GM21360 (cell line): ENCODE measurements around the gene IAH1.

Experiments
- ATAC-seq: cut with Tn5 transposase; IDR thresholded peaks from one replicate; pipeline ENCODE4 v1.9.1; 2021; ENCODE audit warnings: mild to moderate bottlenecking, moderate library complexity; ENCODE audit not compliant: unreplicated experiment

The IAH1 gene

DNA sequence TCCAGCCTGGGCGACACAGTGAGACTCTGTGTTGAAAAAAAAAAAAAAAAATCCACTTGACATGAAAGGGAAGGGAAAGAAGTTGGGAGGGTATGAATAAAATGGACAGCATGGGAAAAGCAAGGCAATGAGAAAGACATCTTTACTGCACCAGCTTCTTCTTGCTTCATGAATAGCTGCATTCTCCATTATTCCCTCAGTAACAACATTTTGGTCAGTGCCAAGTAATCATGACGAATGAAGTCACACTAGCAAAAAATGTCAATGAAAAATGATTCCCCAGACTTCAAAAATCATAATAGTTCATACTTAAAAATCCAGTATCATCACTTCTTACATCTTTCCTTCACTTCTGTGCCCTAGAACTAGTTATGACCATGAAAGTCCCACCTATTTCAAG lies 50.9 kb downstream of the IAH1 start:
- no peak for ATAC-seq

GRCh38 chr2:9527995-9528787 lies 53.8 kb downstream of the IAH1 start:
- ATAC-seq, result no peak

GRCh38 chr2:9532421-9532820 lies 58.1 kb downstream of the IAH1 start:
- no peak for ATAC-seq

DNA sequence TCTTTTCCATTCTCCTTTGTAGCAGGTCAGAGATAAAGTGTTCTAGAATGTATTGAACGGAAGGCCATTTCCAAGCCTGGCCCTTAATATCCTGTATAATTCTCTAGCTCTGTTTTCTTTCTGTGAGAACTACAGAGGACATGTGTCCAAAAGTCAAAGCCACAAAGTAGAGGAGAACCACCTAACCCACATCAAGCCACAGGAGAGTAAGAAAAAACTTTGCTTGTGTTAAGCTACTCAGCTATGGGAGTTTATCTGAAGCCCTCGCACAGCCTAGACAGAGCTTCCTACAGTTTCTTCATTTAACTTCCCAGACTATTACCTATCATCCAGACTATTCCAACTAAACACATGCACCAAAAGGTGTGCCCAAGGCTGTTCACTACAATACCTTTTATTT lies 59.3 kb downstream of the IAH1 start:
- no peak for ATAC-seq

- ATAC-seq, result no peak
These were observed 60.8 kb downstream of the IAH1 start for GRCh38 chr2:9535177-9535576.

GRCh38 chr2:9536504-9536903 lies 62.2 kb downstream of the IAH1 start:
- no peak for ATAC-seq

DNA sequence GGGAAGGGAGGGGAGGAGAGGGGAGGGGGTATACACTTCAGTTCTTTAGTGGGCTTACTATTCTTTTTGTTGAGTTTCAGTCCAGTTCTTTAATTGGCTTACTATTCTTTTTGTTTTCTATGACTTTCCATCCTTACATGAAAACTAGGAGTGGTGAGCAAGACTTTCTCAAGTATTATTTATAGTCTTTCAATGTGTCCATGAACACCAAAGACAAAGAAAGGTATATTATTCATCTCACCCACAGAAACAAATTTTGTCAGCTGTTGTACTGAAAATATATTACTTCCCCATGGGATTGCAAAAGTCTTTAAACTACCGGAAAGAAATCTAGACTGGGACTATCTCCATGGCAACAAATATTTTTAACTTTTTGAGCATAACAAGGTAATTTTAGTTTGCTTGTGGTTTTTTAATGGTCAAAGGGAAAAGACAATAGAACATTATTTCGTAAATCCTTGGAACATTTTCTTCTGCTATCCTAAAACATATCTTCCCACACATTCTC lies 63.7 kb downstream of the IAH1 start:
- ATAC-seq, result no peak
